ENCODE results near the gene ZDBF2. TPM values are rescaled to one million over a fixed set of nuclear protein-coding genes. Genes with fewer than 3 reads are reported as not detected.

ZDBF2 gene
- total RNA-seq, 1 donor from 2014 or later = 40.9 TPM

DNA sequence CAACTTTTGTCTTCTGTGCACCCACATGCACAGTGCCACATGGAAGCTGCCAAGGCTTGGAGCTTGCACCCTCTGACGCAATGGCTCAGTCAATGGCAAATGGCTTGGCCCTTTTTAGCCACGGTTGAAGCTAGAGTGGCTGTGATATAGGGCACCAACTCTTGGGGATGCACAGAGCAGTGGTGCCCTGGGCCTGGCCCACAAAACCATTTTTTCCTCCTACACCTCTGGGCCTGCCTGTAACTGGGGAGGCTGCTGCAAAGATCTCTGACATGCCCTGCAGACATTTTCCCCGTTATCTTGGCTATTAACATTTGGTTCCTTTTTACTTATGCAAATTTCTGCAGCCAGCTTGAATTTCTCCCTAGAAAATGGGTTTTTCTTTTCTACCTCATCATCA is 74.9 kb downstream of the ZDBF2 start:
- DNase-seq (ENCODE audit: low read depth) = no peak
- H2AFZ ChIP-seq (ENCODE audit: low read depth, low read length) = no peak overlapping the region
- Mint-ChIP-seq H3K4me3 (ENCODE audit: unreplicated experiment) (no peak overlapping the region), H3K4me1 (ENCODE audit: low read depth, unreplicated experiment) (no peaks in the 10 kb centered on the region), H3K9me3 (ENCODE audit: unreplicated experiment) (peaks cover 17% of the 10 kb centered on the region), H3K27me3 (ENCODE audit: low read depth, unreplicated experiment) (no peaks in the 10 kb centered on the region), H3K36me3 (ENCODE audit: low read depth, unreplicated experiment) (peaks cover 2% of the 10 kb centered on the region), H3K27ac (ENCODE audit: unreplicated experiment) (no peak overlapping the region)
- no peak for TF ChIP-seq EZH2 (IDR thresholded peaks at IDR 0.05; ENCODE audit: insufficient read depth, low read length)
- no peak for TF ChIP-seq CTCF (IDR thresholded peaks at IDR 0.05; ENCODE audit: insufficient read depth, low read depth, low read length)
- H3K9ac ChIP-seq (ENCODE audit: low read length) = no peak overlapping the region
- H3K27me3 ChIP-seq (ENCODE audit: insufficient read depth, low read length) = no peaks in the 10 kb centered on the region
- no peaks in the 10 kb centered on the region for H3K9me3 ChIP-seq (ENCODE audit: insufficient read depth, low read depth, low read length)
- FAIRE-seq = no peak
- H4K20me1 ChIP-seq (ENCODE audit: insufficient read depth, low read length) = no peaks in the 10 kb centered on the region
- no peak overlapping the region for H3K4me3 ChIP-seq (ENCODE audit: insufficient read depth, low read depth, low read length)
- H3K36me3 ChIP-seq (ENCODE audit: insufficient read depth, low read length) = no peaks in the 10 kb centered on the region
- H3K79me2 ChIP-seq (ENCODE audit: insufficient read depth, low read length) = no peaks in the 10 kb centered on the region
- H3K4me1 ChIP-seq (ENCODE audit: insufficient read depth, low read length) = no peaks in the 10 kb centered on the region
- H3K27ac ChIP-seq (ENCODE audit: low read depth, low read length) = no peak overlapping the region
- H3K4me2 ChIP-seq (ENCODE audit: low read length) = no peak overlapping the region

DNA sequence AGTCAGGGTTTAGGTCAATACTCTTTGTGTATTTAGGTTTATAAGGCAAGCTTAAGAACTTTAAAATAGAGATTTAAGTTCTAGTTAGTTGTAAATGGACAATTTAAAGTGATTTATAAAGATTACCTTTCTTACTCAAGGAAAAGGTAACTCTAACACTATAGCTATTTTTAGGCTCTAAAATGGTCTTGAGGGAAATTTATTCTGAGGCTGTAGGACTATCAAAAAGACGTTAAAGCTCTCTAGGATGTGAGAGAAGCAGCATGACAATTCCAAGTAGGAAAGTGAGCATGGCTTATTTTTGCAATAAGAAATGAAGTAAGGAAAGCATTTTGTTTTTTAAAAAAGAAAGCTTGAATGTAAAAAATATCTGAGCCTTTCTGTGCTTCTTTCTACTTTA is 78.1 kb downstream of the ZDBF2 start:
- Histone ChIP-seq H3K79me2 (ENCODE audit: insufficient read depth, low read length) (no peaks in the 10 kb centered on the region), H3K9me3 (ENCODE audit: insufficient read depth, low read depth, low read length) (no peaks in the 10 kb centered on the region), H3K36me3 (ENCODE audit: insufficient read depth, low read length) (no peaks in the 10 kb centered on the region), H4K20me1 (ENCODE audit: insufficient read depth, low read length) (no peaks in the 10 kb centered on the region), H3K4me1 (ENCODE audit: insufficient read depth, low read length) (no peaks in the 10 kb centered on the region), H3K9ac (ENCODE audit: low read length) (no peak overlapping the region), H3K27me3 (ENCODE audit: insufficient read depth, low read length) (no peaks in the 10 kb centered on the region), H3K4me2 (ENCODE audit: low read length) (no peak overlapping the region), H2AFZ (ENCODE audit: low read depth, low read length) (no peak overlapping the region), H3K4me3 (ENCODE audit: insufficient read depth, low read depth, low read length) (no peak overlapping the region), H3K27ac (ENCODE audit: low read depth, low read length) (no peak overlapping the region)
- Mint-ChIP-seq H3K36me3 (ENCODE audit: low read depth, unreplicated experiment) (peaks cover 2% of the 10 kb centered on the region), H3K9me3 (ENCODE audit: unreplicated experiment) (peaks cover 9% of the 10 kb centered on the region), H3K27me3 (ENCODE audit: low read depth, unreplicated experiment) (no peaks in the 10 kb centered on the region), H3K4me3 (ENCODE audit: unreplicated experiment) (no peak overlapping the region), H3K4me1 (ENCODE audit: low read depth, unreplicated experiment) (no peaks in the 10 kb centered on the region), H3K27ac (ENCODE audit: unreplicated experiment) (no peak overlapping the region)
- no peak for DNase-seq (ENCODE audit: low read depth)
- FAIRE-seq = no peak
- TF ChIP-seq EZH2 (IDR thresholded peaks at IDR 0.05; ENCODE audit: insufficient read depth, low read length) (no peak), CTCF (IDR thresholded peaks at IDR 0.05; ENCODE audit: insufficient read depth, low read depth, low read length) (no peak)

DNA sequence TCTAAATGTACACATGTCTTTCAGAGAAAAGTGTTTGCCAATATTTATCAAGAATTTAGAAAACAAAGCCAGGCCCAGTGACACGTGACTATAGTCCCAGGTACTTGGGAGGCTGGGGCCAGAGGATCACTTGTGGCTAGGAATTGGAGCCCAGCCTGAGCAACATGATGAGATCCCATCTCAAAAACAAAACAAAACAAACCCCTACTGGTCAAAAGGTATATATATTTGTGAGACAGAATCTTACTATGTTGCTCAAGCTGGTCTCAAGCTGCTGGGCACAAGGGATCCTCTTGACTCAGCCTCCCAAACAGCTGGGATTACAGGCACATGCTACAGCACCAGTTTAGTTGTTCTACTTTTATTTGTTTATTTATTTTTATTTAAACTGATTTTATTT is 79.2 kb downstream of the ZDBF2 start:
- H3K4me1 ChIP-seq (ENCODE audit: insufficient read depth, low read length) = no peaks in the 10 kb centered on the region
- H4K20me1 ChIP-seq (ENCODE audit: insufficient read depth, low read length) = no peaks in the 10 kb centered on the region
- no peak overlapping the region for H3K4me2 ChIP-seq (ENCODE audit: low read length)
- H3K27ac ChIP-seq (ENCODE audit: low read depth, low read length) = no peak overlapping the region
- H3K27me3 ChIP-seq (ENCODE audit: insufficient read depth, low read length) = no peaks in the 10 kb centered on the region
- Mint-ChIP-seq H3K4me1 (ENCODE audit: low read depth, unreplicated experiment) (no peaks in the 10 kb centered on the region), H3K27me3 (ENCODE audit: low read depth, unreplicated experiment) (no peaks in the 10 kb centered on the region), H3K4me3 (ENCODE audit: unreplicated experiment) (no peak overlapping the region), H3K9me3 (ENCODE audit: unreplicated experiment) (peaks cover 16% of the 10 kb centered on the region), H3K27ac (ENCODE audit: unreplicated experiment) (no peak overlapping the region), H3K36me3 (ENCODE audit: low read depth, unreplicated experiment) (peaks cover 6% of the 10 kb centered on the region)
- TF ChIP-seq EZH2 (IDR thresholded peaks at IDR 0.05; ENCODE audit: insufficient read depth, low read length) (no peak), CTCF (IDR thresholded peaks at IDR 0.05; ENCODE audit: insufficient read depth, low read depth, low read length) (no peak)
- no peak overlapping the region for H3K9ac ChIP-seq (ENCODE audit: low read length)
- H3K36me3 ChIP-seq (ENCODE audit: insufficient read depth, low read length) = no peaks in the 10 kb centered on the region
- no peak overlapping the region for H3K4me3 ChIP-seq (ENCODE audit: insufficient read depth, low read depth, low read length)
- no peak for DNase-seq (ENCODE audit: low read depth)
- no peaks in the 10 kb centered on the region for H3K9me3 ChIP-seq (ENCODE audit: insufficient read depth, low read depth, low read length)
- no peaks in the 10 kb centered on the region for H3K79me2 ChIP-seq (ENCODE audit: insufficient read depth, low read length)
- no peak overlapping the region for H2AFZ ChIP-seq (ENCODE audit: low read depth, low read length)
- no peak for FAIRE-seq

All from astrocyte (in vitro differentiated cells and primary cell).